ENCODE measurements around the gene KRT36.

DNA sequence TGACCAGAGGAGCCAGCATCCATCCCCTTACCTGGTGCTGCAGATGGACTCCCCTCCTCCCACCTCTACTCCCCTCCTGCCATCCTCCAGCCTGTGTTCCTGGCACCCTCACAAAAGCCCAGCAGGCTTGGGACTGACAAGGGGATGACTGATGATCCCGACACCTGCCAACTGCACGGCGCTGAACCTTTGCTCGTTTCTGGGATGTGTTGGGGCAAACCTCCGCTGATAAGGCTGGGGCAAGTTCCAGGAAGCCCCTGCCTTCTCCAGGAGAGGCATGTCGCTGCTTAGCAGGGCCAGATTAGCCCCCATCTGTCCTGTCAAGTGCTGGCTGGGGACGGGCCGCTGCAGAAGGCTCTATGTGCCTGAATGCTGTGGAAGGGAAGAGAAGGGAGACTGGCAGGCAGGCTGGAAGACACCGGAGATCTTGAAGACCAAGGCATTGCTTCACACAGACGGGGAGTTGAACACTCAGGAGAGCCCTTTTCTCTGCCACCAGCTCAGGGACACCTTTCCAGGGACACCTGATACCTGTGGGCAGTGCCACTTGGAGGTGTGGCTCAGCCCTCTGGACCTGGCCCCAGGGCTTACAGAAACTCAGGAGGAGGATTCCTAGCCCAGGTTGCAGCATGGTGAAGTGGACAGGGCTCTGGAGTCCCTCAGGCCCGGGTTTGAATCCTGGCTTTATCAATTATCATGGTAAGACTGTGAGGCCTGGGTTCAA, 30.0 kb upstream of the KRT36 start:
- TF ChIP-seq, protein P1, sequence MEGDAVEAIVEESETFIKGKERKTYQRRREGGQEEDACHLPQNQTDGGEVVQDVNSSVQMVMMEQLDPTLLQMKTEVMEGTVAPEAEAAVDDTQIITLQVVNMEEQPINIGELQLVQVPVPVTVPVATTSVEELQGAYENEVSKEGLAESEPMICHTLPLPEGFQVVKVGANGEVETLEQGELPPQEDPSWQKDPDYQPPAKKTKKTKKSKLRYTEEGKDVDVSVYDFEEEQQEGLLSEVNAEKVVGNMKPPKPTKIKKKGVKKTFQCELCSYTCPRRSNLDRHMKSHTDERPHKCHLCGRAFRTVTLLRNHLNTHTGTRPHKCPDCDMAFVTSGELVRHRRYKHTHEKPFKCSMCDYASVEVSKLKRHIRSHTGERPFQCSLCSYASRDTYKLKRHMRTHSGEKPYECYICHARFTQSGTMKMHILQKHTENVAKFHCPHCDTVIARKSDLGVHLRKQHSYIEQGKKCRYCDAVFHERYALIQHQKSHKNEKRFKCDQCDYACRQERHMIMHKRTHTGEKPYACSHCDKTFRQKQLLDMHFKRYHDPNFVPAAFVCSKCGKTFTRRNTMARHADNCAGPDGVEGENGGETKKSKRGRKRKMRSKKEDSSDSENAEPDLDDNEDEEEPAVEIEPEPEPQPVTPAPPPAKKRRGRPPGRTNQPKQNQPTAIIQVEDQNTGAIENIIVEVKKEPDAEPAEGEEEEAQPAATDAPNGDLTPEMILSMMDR (IDR thresholded peaks at IDR 0.05): no peak
- no peak for TF ChIP-seq POLR2A (IDR thresholded peaks at IDR 0.05)
